Thyroid gland (tissue), 4 donors: ENCODE data around the gene GPC6.

Experiments
- CTCF ChIP-seq, 6 experiments: fragments of 200-600 bp in 3 of 6; fragments of 450-650 bp in 3 of 6; sonication (generic) in 3 of 6; IDR thresholded peaks; one replicate each; pipeline ENCODE4 v1.5.1; 2016 to 2019; ENCODE audit warnings: antibody characterized with exemption in 6 of 6, mild to moderate bottlenecking in 2 of 6, inconsistent platforms in 1 of 6, moderate library complexity in 1 of 6
- POLR2A ChIP-seq, 2 donors: fragments of 450-650 bp; IDR thresholded peaks; one replicate each; pipeline ENCODE4 v1.6.1; 2017; ENCODE audit warnings: antibody characterized with exemption in 2 of 2, mild to moderate bottlenecking in 2 of 2, moderate library complexity in 1 of 2

- TF ChIP-seq POLR2A (IDR thresholded peaks at IDR 0.05) (no peak), CTCF (IDR thresholded peaks at IDR 0.05) (no peak)
These were observed 583.7 kb downstream of the GPC6 start for GRCh38 chr13:93810264-93810663.
